ENCODE measurements around the gene CAST.

Gene CAST

GRCh38 chr5:96745025-96745424 is 82.8 kb downstream of the CAST start:
- no peak for DNase-seq (ENCODE audit: low read depth in 2 of 2)

GRCh38 chr5:96745844-96746531 is 83.8 kb downstream of the CAST start:
- DNase-seq (ENCODE audit: low read depth in 2 of 2), result no peak

- DNase-seq (ENCODE audit: low read depth in 2 of 2), result no peak
These were observed 85.5 kb downstream of the CAST start for GRCh38 chr5:96747720-96748119.

GRCh38 chr5:96750110-96750822 is 88.1 kb downstream of the CAST start:
- DNase-seq (ENCODE audit: low read depth in 2 of 2), result no peak

GRCh38 chr5:96751203-96752169 is 89.3 kb downstream of the CAST start:
- DNase-seq (ENCODE audit: low read depth in 2 of 2), result no peak

GRCh38 chr5:96752341-96753016 is 90.3 kb downstream of the CAST start:
- DNase-seq (ENCODE audit: low read depth in 2 of 2), result peak in 1 of 2 donors; percentile 28

GRCh38 chr5:96753017-96753397 is 90.8 kb downstream of the CAST start:
- DNase-seq (ENCODE audit: low read depth in 2 of 2), result no peak

- no peak for DNase-seq (ENCODE audit: low read depth in 2 of 2)
These were observed 91.7 kb downstream of the CAST start for GRCh38 chr5:96753848-96754247.

- no peak for DNase-seq (ENCODE audit: low read depth in 2 of 2)
These were observed 93.7 kb downstream of the CAST start for GRCh38 chr5:96755851-96756250.

GRCh38 chr5:96756985-96757384 is 94.8 kb downstream of the CAST start:
- DNase-seq (ENCODE audit: low read depth in 2 of 2), result no peak

- no peak for DNase-seq (ENCODE audit: low read depth in 2 of 2)
These were observed 96.4 kb downstream of the CAST start for GRCh38 chr5:96758621-96759020.

- no peak for DNase-seq (ENCODE audit: low read depth in 2 of 2)
These were observed 99.4 kb downstream of the CAST start for GRCh38 chr5:96761618-96762017.

GRCh38 chr5:96763026-96763425 is 100.8 kb downstream of the CAST start:
- DNase-seq (ENCODE audit: low read depth in 2 of 2), result no peak

- DNase-seq (ENCODE audit: low read depth in 2 of 2), result no peak
These were observed 102.9 kb downstream of the CAST start for GRCh38 chr5:96765043-96765442.

GRCh38 chr5:96768708-96769251 is 106.6 kb downstream of the CAST start:
- DNase-seq (ENCODE audit: low read depth in 2 of 2), result no peak

- DNase-seq (ENCODE audit: low read depth in 2 of 2), result no peak
These were observed 109.2 kb downstream of the CAST start for GRCh38 chr5:96771395-96771794.

- DNase-seq (ENCODE audit: low read depth in 2 of 2), result no peak
These were observed 109.9 kb downstream of the CAST start for GRCh38 chr5:96772111-96772510.

- DNase-seq (ENCODE audit: low read depth in 2 of 2), result no peak
These were observed 110.4 kb downstream of the CAST start for GRCh38 chr5:96772542-96772941.

GRCh38 chr5:96775050-96775449 is 112.9 kb downstream of the CAST start:
- DNase-seq (ENCODE audit: low read depth in 2 of 2), result no peak

- no peak for DNase-seq (ENCODE audit: low read depth in 2 of 2)
These were observed 113.5 kb downstream of the CAST start for GRCh38 chr5:96775689-96776088.

- no peak for DNase-seq (ENCODE audit: low read depth in 2 of 2)
These were observed 114.4 kb downstream of the CAST start for GRCh38 chr5:96776621-96777020.
